H1 (cell line): ENCODE measurements around the gene CCDC137. TPM values are rescaled to one million over a fixed set of nuclear protein-coding genes. Genes with fewer than 3 reads are reported as not detected.
A peak's percentile ranks its signal among the peaks of the same experiment; 100 is the strongest.

Experiments
- CTCF ChIA-PET: fragments of 300-600 bp; sonication (Branson Sonifier 250); formaldehyde crosslinking; loops from one replicate; lab custom pipeline; 2021; ENCODE audit not compliant: partially characterized antibody; lab: Charles Lee
- POLR2A ChIA-PET: fragments of 300-600 bp; sonication (Branson Sonifier 250); formaldehyde crosslinking; loops from one replicate; lab custom pipeline; 2021; ENCODE audit warnings: inconsistent platforms; ENCODE audit not compliant: partially characterized antibody; lab: Charles Lee
- DNase-seq, 2 experiments: peaks; one replicate each; pipeline versions ENCODE4 v3.0.0 to v3.0.0-alpha.2; 2010 to 2022; ENCODE audit warnings: low spot score in 2 of 2, low read depth in 1 of 2, mixed read lengths in 1 of 2
- FAIRE-seq: peaks from 2 replicates; lab custom pipeline; 2011; peaks lifted over from hg19 to GRCh38; lab: Jason Lieb, UNC
- H2AFZ ChIP-seq: 2 replicates; pipeline ENCODE4 v1.8.1; 2012; ENCODE audit warnings: low read length, inconsistent platforms
- H2AK5ac ChIP-seq: 2 replicates; pipeline ENCODE4 v1.6.1; 2013; ENCODE audit warnings: low read depth, low read length
- H2BK120ac ChIP-seq: replicated peaks from 2 replicates; pipeline ENCODE3; 2013; ENCODE audit warnings: low read depth, low read length, inconsistent platforms
- H2BK12ac ChIP-seq: 2 replicates; pipeline ENCODE4 v1.6.1; 2013; ENCODE audit warnings: low read depth, low read length
- H2BK15ac ChIP-seq: 2 replicates; pipeline ENCODE4 v1.6.1; 2013; ENCODE audit warnings: low read length
- H2BK20ac ChIP-seq: 2 replicates; pipeline ENCODE4 v1.6.1; 2013; ENCODE audit warnings: low read length
- H2BK5ac ChIP-seq: 2 replicates; pipeline ENCODE4 v1.6.1; 2013; ENCODE audit warnings: low read depth, low read length
- H3K14ac ChIP-seq: 2 replicates; pipeline ENCODE4 v1.6.1; 2013; ENCODE audit warnings: inconsistent platforms; ENCODE audit not compliant: insufficient read length
- H3K18ac ChIP-seq: 2 replicates; pipeline ENCODE4 v1.6.1; 2013; ENCODE audit warnings: low read length; ENCODE audit errors: extremely low read depth
- H3K23ac ChIP-seq: 2 replicates; pipeline ENCODE4 v1.6.1; 2013; ENCODE audit warnings: inconsistent platforms; ENCODE audit not compliant: insufficient read length
- H3K23me2 ChIP-seq: 2 replicates; pipeline ENCODE4 v1.6.1; 2013; ENCODE audit warnings: low read depth, low read length
- H3K27ac ChIP-seq: 2 replicates; pipeline ENCODE4 v1.6.1; 2011; ENCODE audit warnings: low read depth, low read length, inconsistent platforms
- H3K27me3 ChIP-seq, 4 experiments: replicated peaks in 1 of 4; 1 replicate in 1 of 4; 2 replicates in 3 of 4; pipeline versions ENCODE4 v1.6.1 to v1.8.1; 2011 to 2013; ENCODE audit warnings: low read length in 3 of 4, mild to moderate bottlenecking in 3 of 4, inconsistent platforms in 2 of 4, mixed read lengths in 2 of 4, moderate library complexity in 1 of 4; ENCODE audit not compliant: control insufficient read depth in 3 of 4, insufficient read depth in 3 of 4; ENCODE audit errors: extremely low read depth in 1 of 4
- H3K36me3 ChIP-seq, 4 experiments: 2 replicates each; pipeline versions ENCODE4 v1.6.1 to v1.8.1; 2011 to 2013; ENCODE audit warnings: mild to moderate bottlenecking in 4 of 4, low read length in 3 of 4, moderate library complexity in 2 of 4, control low read depth in 1 of 4, inconsistent platforms in 1 of 4; ENCODE audit not compliant: insufficient read depth in 4 of 4, control insufficient read depth in 2 of 4
- H3K4ac ChIP-seq: replicated peaks from 2 replicates; pipeline ENCODE3; 2013; ENCODE audit warnings: low read length, low read depth, mixed read lengths, inconsistent platforms; ENCODE audit not compliant: insufficient read length
- H3K4me1 ChIP-seq, 4 experiments: replicated peaks in 1 of 4; 1 replicate in 1 of 4; 2 replicates in 3 of 4; pipeline versions ENCODE4 v1.6.1 to v1.8.1; 2011 to 2013; ENCODE audit warnings: low read length in 3 of 4, inconsistent platforms in 2 of 4, mixed read lengths in 1 of 4; ENCODE audit not compliant: insufficient read depth in 4 of 4, control insufficient read depth in 3 of 4
- H3K4me2 ChIP-seq, 2 experiments: 2 replicates each; pipeline versions ENCODE4 v1.6.1 to v1.8.1; 2011 to 2013; ENCODE audit warnings: low read depth in 2 of 2, low read length in 2 of 2, control low read depth in 1 of 2, inconsistent platforms in 1 of 2, mild to moderate bottlenecking in 1 of 2; ENCODE audit not compliant: insufficient read depth in 1 of 2
- H3K4me3 ChIP-seq, 4 experiments: fragments of 200-600, 300-600 bp in 1 of 4; sonication (generic), shearing (Covaris generic), sonication (Bioruptor Twin) in 1 of 4; 2 replicates each; pipeline versions ENCODE4 v1.5.1 to v1.8.1; 2011 to 2016; ENCODE audit warnings: low read length in 4 of 4, low read depth in 3 of 4, control low read depth in 2 of 4, inconsistent platforms in 2 of 4, mild to moderate bottlenecking in 2 of 4, mixed read lengths in 1 of 4, moderate library complexity in 1 of 4; ENCODE audit not compliant: insufficient read depth in 2 of 4; ENCODE audit errors: extremely low read depth in 1 of 4
- H3K56ac ChIP-seq: replicated peaks from 2 replicates; pipeline ENCODE3; 2013; ENCODE audit warnings: low read depth, mild to moderate bottlenecking, mixed read lengths, low read length, inconsistent platforms; ENCODE audit not compliant: insufficient read length
- H3K79me1 ChIP-seq: 2 replicates; pipeline ENCODE4 v1.6.1; 2013; ENCODE audit warnings: low read depth, low read length, control low read depth
- H3K79me2 ChIP-seq, 2 experiments: 2 replicates each; pipeline versions ENCODE4 v1.6.1 to v1.8.1; 2012 to 2013; ENCODE audit warnings: low read length in 2 of 2, mild to moderate bottlenecking in 2 of 2, inconsistent platforms in 1 of 2; ENCODE audit not compliant: insufficient read depth in 2 of 2, control insufficient read depth in 1 of 2
- H3K9ac ChIP-seq, 4 experiments: replicated peaks in 1 of 4; 1 replicate in 1 of 4; 2 replicates in 3 of 4; pipeline versions ENCODE4 v1.6.1 to v1.8.1; 2011 to 2013; ENCODE audit warnings: low read depth in 3 of 4, low read length in 3 of 4, control low read depth in 2 of 4, mild to moderate bottlenecking in 2 of 4, moderate library complexity in 2 of 4, inconsistent platforms in 1 of 4; ENCODE audit errors: extremely low read depth in 1 of 4
- H3K9me3 ChIP-seq, 2 experiments: 2 replicates each; pipeline versions ENCODE4 v1.6.1 to v1.8.1; 2012 to 2013; ENCODE audit warnings: mild to moderate bottlenecking in 2 of 2, moderate library complexity in 2 of 2, control low read depth in 1 of 2, inconsistent platforms in 1 of 2, low read depth in 1 of 2, low read length in 1 of 2, mixed read lengths in 1 of 2; ENCODE audit not compliant: insufficient read depth in 2 of 2
- H4K20me1 ChIP-seq, 2 experiments: replicated peaks in 1 of 2; 2 replicates each; pipeline versions ENCODE3 to v1.8.1; 2011 to 2013; ENCODE audit warnings: inconsistent platforms in 2 of 2, low read length in 2 of 2, mild to moderate bottlenecking in 1 of 2; ENCODE audit not compliant: insufficient read depth in 2 of 2, control insufficient read depth in 1 of 2
- H4K5ac ChIP-seq: 2 replicates; pipeline ENCODE4 v1.6.1; 2013; ENCODE audit warnings: low read length, low read depth, mixed read lengths, inconsistent platforms; ENCODE audit not compliant: insufficient read length
- H4K8ac ChIP-seq: 2 replicates; pipeline ENCODE4 v1.8.0; 2013; ENCODE audit warnings: mild to moderate bottlenecking, moderate library complexity, low read length, inconsistent platforms; ENCODE audit not compliant: insufficient read depth; ENCODE audit errors: extremely low read depth
- H4K91ac ChIP-seq: replicated peaks from 2 replicates; pipeline ENCODE3; 2013; ENCODE audit warnings: low read length, mixed read lengths, inconsistent platforms; ENCODE audit not compliant: insufficient read length
- KDM5A ChIP-seq: fragments of 200-600 bp; IDR thresholded peaks from 2 replicates; pipeline ENCODE4 v1.7.1; 2012; ENCODE audit warnings: mild to moderate bottlenecking, low read length, inconsistent platforms, mixed read lengths
- TAF1 ChIP-seq: IDR thresholded peaks from 2 replicates; pipeline ENCODE4 v1.6.1; 2011; ENCODE audit warnings: mild to moderate bottlenecking, low read depth, low read length
- WGBS, 2 experiments: shearing (Covaris generic) in 1 of 2; methylation state at CpG; one replicate each; pipeline versions ENCODE4 v1.1.6 to v1.1.7; 2013 to 2015; ENCODE audit warnings: low lambda C conversion rate in 2 of 2, mixed read lengths in 2 of 2, inconsistent platforms in 1 of 2, low coverage in 1 of 2, missing lambda C conversion rate in 1 of 2; ENCODE audit not compliant: insufficient replicate concordance in 2 of 2, insufficient coverage in 1 of 2, insufficient read length in 1 of 2; ENCODE audit errors: extremely low coverage in 1 of 2, missing lambda C conversion rate in 1 of 2; 5-methylcytosine and 5-hydroxymethylcytosine counted together
- polyA plus RNA-seq, 7 experiments: library from polyadenylated mRNA; depleted of rRNA in 3 of 7; stranded (reverse) in 5 of 7; unstranded in 2 of 7; fragments of >200 nt in 5 of 7; fragments of 200-250 nt in 2 of 7; gene quantifications; 1 replicate in 5 of 7; 2 replicates in 1 of 7; 4 replicates in 1 of 7; pipeline versions ENCODE4 v1.2.1 to v1.2.3, GENCODE V29; 2011 to 2013; ENCODE audit warnings: missing spikeins in 2 of 7, mixed read lengths in 2 of 7
- total RNA-seq: library from RNA; stranded (reverse); fragmentation: NEBNext Ultra II Directional; extraction: Animal tissue kit (Norgen Biotek cat#: 25700); gene quantifications from 2 replicates; pipeline ENCODE4 v1.2.1, GENCODE V29; 2021

The CCDC137 gene
- total and polyA plus RNA-seq, 2 of the 8 experiments (the other 6 are each of a cell fraction or from before 2014, with no cell fraction given) = 17.6 to 38.6 TPM

DNA sequence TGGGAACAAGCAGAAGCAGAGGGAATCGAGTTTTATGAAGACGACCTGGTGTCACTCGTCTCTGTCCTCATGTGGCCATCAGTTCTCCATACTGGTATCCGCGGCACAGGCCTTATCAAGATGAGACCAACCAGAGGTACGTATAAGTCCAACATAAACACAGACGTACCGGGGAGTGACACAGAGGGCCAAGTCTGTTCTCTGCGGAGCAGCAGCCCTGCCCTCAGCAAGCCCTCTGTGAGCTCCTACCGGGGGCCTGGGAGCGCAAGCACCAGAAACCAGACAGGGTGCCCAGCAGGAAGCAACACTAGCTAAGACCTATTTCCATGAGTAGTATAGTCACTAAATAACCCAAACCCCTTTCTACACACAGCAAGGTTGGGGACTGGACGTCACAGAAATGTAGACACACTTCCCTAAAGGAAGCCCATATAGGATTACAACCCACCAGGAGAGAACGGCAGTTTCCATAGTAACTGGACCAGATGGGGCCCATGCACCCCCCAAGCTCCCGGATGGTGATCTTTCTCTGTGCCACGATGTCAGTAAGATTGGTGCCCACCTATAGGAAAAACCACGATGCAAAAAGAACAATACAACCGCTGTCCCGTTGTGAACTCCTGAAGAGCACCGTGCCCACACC lies 16.1 kb downstream of the CCDC137 start:
- 55% methylated on average over 19 of the region's 19 CpGs; no CpG with 5 or more reads in 1 of the 2 experiments for WGBS, 2 experiments

More for the DNA sequence above, 16.1 kb downstream of the CCDC137 start:
- ChIA-PET POLR2A (interaction anchor here (0.6 to 28.4 kb wide), 10 partner anchors 12 to 169 kb away, joined by 3 to 436 read pairs (median 6); partner anchors contain the start of genes CCDC137, MRPL12, NPLOC4 and OXLD1), CTCF (interaction anchor here (1.2 to 2.9 kb wide), 5 partner anchors 11 to 28 kb away, joined by 3 to 10 read pairs (median 5); no protein-coding TSS in a partner anchor)
- peak overlapping the region; percentile 76 to 89 (median 87) for H3K4me3 ChIP-seq
- H2AK5ac ChIP-seq = no peak overlapping the region
- H4K5ac ChIP-seq = peak overlapping the region; percentile 56
- H3K27me3 ChIP-seq = no peaks in the 10 kb centered on the region; a peak in 1 of 7 replicates
- no peak overlapping the region for H2BK120ac ChIP-seq
- H2BK12ac ChIP-seq = no peak overlapping the region
- H3K9ac ChIP-seq = peak overlapping the region; percentile 35 to 76 (median 73)
- peaks cover 12% of the 10 kb centered on the region for H3K23me2 ChIP-seq
- H2AFZ ChIP-seq = no peak overlapping the region
- no peak for FAIRE-seq
- peaks cover 4 to 39% of the 10 kb centered on the region in 2 experiments; a peak in 3 of 4 replicates for H3K79me2 ChIP-seq
- no peak overlapping the region for H2BK20ac ChIP-seq
- TF ChIP-seq KDM5A (no peak), TAF1 (no peak)
- H3K14ac ChIP-seq = no peak overlapping the region
- H4K8ac ChIP-seq = peak overlapping the region; percentile 83; the same call in 1 of the 2 replicates
- 0 out of 2 replicates have a peak overlapping the region, but pooled peaks have one; percentile 60 for H2BK5ac ChIP-seq
- no peak overlapping the region for H3K4ac ChIP-seq
- peaks cover 0 to 25% of the 10 kb centered on the region in 2 experiments for H4K20me1 ChIP-seq
- peak overlapping the region; percentile 58; the same call in 1 of the 2 replicates for H3K27ac ChIP-seq
- H3K4me2 ChIP-seq = peak overlapping the region; percentile 77 to 84
- H4K91ac ChIP-seq = no peak overlapping the region
- no peak overlapping the region for H3K18ac ChIP-seq
- H3K23ac ChIP-seq = no peak overlapping the region
- peak overlapping the region; percentile 70 for H3K56ac ChIP-seq
- H3K9me3 ChIP-seq = no peaks in the 10 kb centered on the region
- peaks cover 15% of the 10 kb centered on the region for H3K79me1 ChIP-seq
- H2BK15ac ChIP-seq = no peak overlapping the region
- DNase-seq = no peak
- H3K36me3 ChIP-seq = peaks cover 2 to 12% (median 9%) of the 10 kb centered on the region in 4 experiments; a peak in 6 of 8 replicates
- H3K4me1 ChIP-seq = peaks cover 3 to 14% (median 7%) of the 10 kb centered on the region in 4 experiments; a peak in 6 of 7 replicates
